HUES64 (cell line): Measurements from ENCODE around the gene LGR4.

Experiments
- H3K27ac ChIP-seq: 2 replicates; pipeline ENCODE4 v1.7.0; 2013; ENCODE audit warnings: low read depth, low read length, inconsistent platforms
- H3K27me3 ChIP-seq: 2 replicates; pipeline ENCODE4 v1.6.1; 2013; ENCODE audit warnings: mild to moderate bottlenecking, low read length; ENCODE audit not compliant: insufficient read depth
- H3K36me3 ChIP-seq: 2 replicates; pipeline ENCODE4 v1.6.1; 2013; ENCODE audit warnings: mild to moderate bottlenecking, low read length; ENCODE audit not compliant: insufficient read depth
- H3K4me1 ChIP-seq: 2 replicates; pipeline ENCODE4 v1.6.1; 2013; ENCODE audit warnings: mild to moderate bottlenecking, low read length, moderate library complexity; ENCODE audit not compliant: insufficient read depth
- H3K4me3 ChIP-seq: 2 replicates; pipeline ENCODE4 v1.5.1; 2013; ENCODE audit warnings: mild to moderate bottlenecking, low read length, moderate library complexity
- H3K9ac ChIP-seq: 2 replicates; pipeline ENCODE4 v1.6.1; 2013; ENCODE audit warnings: mild to moderate bottlenecking, low read depth, low read length
- H3K9me3 ChIP-seq: 2 replicates; pipeline ENCODE4 v1.6.1; 2013; ENCODE audit warnings: low read depth, low read length; ENCODE audit not compliant: insufficient read depth
- WGBS: fragments of 150-250, 120-280 bp; methylation state at CpG from one replicate; pipeline ENCODE4 v1.1.7; 2013; ENCODE audit warnings: missing lambda C conversion rate; 5-methylcytosine and 5-hydroxymethylcytosine counted together

The LGR4 gene

DNA sequence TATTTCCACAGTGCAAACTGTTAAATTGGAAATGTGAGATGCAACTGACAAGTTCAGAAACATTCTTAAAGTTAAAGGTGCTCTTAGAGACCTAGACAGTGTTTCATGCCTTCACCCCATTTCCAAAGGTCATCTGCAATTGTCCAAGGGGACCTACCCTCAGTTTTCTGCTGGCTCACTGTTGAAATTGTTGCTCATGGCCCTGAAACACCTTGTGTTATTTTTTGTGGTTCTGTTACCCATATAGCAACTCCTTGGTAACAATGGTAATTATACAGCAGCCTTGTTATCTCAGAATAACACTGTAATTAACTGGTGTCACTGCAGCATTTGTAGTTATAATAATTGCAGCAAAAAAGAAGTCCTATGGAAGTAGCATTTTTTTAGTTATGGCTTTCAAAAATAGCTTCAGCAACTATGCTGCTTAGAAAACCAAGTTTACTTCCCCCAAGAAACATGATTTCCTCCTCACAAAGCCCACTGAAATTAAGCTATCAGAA, 60.3 kb downstream of the LGR4 start:
- H3K36me3 ChIP-seq, result peaks cover 32% of the 10 kb centered on the region
- no peak overlapping the region for H3K27ac ChIP-seq
- no peak overlapping the region for H3K9ac ChIP-seq
- no peaks in the 10 kb centered on the region for H3K9me3 ChIP-seq
- no peak overlapping the region for H3K4me3 ChIP-seq
- H3K4me1 ChIP-seq, result peaks cover 28% of the 10 kb centered on the region
- no peaks in the 10 kb centered on the region for H3K27me3 ChIP-seq

DNA sequence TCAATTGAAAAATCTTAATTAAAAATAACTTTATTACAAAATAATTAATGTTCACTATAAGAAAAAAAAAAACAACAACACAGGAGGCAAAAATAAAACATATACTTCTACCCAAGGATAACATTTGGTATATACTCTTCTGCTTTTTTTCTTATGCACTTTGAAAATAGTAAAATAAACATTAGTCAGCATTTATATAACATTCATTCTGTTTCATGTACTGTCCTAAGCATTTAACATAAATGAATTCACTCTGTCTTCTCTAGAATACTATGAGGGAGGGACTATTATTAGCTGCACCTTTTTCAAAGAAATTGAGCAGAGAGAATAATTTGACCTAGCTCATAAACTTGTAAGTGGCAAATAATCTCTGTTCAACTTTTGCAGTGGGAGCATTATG, 61.3 kb downstream of the LGR4 start:
- Histone ChIP-seq H3K9me3 (no peaks in the 10 kb centered on the region), H3K4me1 (peaks cover 19% of the 10 kb centered on the region), H3K4me3 (no peak overlapping the region), H3K27ac (no peak overlapping the region), H3K27me3 (no peaks in the 10 kb centered on the region), H3K36me3 (peaks cover 37% of the 10 kb centered on the region), H3K9ac (no peak overlapping the region)

DNA sequence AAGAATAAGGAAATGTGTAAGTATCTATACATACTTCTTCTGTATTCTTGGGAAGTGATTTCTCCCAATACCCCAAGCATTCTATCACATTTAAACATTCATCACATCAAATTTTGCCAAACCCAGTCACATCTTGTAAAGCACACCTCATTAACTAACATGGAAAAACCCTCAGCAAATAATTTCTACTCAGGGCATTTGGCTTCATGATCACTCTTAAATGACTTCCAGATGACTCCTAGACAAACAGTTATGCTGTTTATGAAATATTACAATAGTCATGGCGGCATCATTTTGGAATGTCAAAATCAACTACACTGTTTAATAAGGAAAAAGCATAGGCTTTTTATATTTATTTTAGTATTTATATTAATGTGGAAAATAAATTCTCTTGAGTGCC, 62.3 kb downstream of the LGR4 start:
- H3K4me3 ChIP-seq, result no peak overlapping the region
- no CpG with 5 or more reads among the region's 1 CpG for WGBS
- H3K4me1 ChIP-seq, result peaks cover 9% of the 10 kb centered on the region
- no peaks in the 10 kb centered on the region for H3K9me3 ChIP-seq
- peaks cover 37% of the 10 kb centered on the region for H3K36me3 ChIP-seq
- H3K9ac ChIP-seq, result no peak overlapping the region
- no peak overlapping the region for H3K27ac ChIP-seq
- no peaks in the 10 kb centered on the region for H3K27me3 ChIP-seq

DNA sequence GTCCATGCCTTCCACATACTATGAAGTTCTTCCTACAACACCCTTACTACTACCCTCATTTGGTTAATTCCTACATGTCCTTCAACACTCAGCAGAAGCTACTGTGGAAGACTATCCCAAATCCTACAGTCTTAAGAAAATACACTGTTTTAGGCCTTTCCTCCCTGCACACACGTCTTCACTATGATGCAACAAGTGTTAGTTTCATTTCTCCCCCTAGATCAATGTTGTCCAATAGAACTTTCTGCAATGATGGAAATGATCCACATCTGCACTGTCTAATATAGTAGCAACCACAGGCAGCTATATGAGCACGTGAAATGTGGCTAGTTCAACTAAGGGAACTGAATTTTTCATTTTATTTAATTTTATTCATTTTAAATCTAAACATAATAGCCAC, 62.8 kb downstream of the LGR4 start:
- peaks cover 37% of the 10 kb centered on the region for H3K36me3 ChIP-seq
- peaks cover 9% of the 10 kb centered on the region for H3K4me1 ChIP-seq
- H3K9me3 ChIP-seq, result no peaks in the 10 kb centered on the region
- no peak overlapping the region for H3K4me3 ChIP-seq
- 90% methylated on average over 2 of the region's 2 CpGs for WGBS
- no peaks in the 10 kb centered on the region for H3K27me3 ChIP-seq
- H3K27ac ChIP-seq, result no peak overlapping the region
- no peak overlapping the region for H3K9ac ChIP-seq

DNA sequence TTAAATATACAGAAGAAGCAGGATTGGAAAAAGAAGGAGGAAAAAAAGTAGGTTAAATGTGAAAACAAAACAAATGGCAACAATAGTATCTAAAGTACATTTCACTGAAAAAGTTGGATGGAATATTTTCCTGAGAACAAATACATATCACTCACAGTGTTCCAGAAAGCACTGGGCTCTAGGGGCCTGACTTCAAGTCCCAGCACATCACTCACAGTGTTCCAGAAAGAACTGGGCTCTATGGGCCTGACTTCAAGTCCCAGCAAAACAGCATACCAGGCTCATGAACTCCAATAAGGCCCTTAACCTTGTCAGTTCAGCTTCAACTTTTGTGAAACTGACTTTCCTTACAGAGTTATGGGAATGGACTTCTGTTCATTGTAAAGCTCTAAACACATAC, 63.5 kb downstream of the LGR4 start:
- Histone ChIP-seq H3K27me3 (no peaks in the 10 kb centered on the region), H3K9me3 (no peaks in the 10 kb centered on the region), H3K36me3 (peaks cover 43% of the 10 kb centered on the region), H3K4me1 (peaks cover 10% of the 10 kb centered on the region), H3K9ac (no peak overlapping the region), H3K27ac (no peak overlapping the region), H3K4me3 (no peak overlapping the region)

DNA sequence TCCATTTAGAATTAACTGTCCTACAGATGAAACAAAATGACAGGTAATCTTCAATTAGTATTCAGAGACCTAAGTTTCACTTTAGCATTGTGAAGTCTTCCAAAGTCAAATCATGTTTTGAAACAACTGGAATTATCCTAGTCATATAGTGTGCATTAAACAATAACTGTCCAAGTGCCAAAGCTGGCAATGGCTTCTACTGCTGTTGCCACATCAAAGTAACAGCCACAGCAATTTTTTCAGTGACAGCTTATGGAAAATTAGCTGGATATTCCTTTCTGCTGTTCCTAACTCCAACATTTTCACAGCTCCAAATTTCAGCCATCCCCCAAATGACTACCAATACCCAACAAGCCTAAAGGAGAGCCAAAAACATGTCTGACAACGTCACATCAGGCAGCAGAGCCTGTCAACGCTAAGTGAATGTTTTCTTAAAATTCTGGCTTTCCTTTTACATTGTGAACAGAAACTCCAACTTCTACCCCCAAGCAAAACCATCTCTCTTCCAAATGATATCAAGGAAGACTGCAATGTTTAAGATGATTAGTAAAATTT, 64.3 kb downstream of the LGR4 start:
- WGBS, result 100% methylated on average over 2 of the region's 2 CpGs
- peaks cover 10% of the 10 kb centered on the region for H3K4me1 ChIP-seq
- no peaks in the 10 kb centered on the region for H3K9me3 ChIP-seq
- H3K27me3 ChIP-seq, result no peaks in the 10 kb centered on the region
- no peak overlapping the region for H3K4me3 ChIP-seq
- H3K27ac ChIP-seq, result no peak overlapping the region
- no peak overlapping the region for H3K9ac ChIP-seq
- peaks cover 51% of the 10 kb centered on the region for H3K36me3 ChIP-seq

DNA sequence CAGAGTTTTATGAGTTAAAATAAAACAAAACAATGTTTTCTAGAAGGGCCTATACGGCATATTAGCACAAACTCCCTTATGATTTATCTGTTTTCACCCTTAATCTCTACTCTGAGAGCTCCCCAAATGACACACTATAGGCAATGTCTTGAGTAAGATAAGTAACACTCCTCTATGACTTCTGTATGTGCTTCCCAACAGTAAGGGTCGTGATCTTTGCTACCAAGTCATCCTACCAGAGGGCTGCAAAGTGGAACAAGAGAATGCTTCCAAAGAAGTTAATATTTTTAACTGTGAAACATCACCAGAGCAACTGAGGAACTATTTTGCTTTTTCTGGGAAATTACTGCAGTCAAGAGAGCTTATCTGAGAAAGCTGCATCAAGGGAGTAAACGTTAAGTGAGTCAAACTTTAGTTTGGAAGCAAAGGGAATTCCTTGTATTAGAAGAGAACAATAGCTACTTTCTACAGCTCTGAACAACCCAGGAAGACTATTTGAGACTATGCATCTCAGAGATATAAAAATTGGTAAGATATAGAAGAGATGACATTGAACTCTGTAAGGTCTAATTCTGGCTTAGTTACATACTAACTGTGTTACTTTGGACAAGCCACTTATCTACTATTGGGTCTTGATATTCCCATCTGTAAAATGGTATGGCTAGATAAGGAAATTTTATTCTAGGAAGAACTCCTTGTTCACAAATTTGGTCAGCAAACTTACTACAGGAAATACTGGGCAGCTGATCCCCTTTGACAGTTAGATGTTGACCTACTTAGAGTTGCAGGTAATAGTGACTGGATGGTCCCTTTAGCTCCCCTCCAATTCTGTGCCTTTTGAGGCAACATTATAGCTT, 65.9 kb downstream of the LGR4 start:
- 88% methylated on average over 3 of the region's 3 CpGs for WGBS
- Histone ChIP-seq H3K4me3 (no peak overlapping the region), H3K27ac (no peak overlapping the region)

DNA sequence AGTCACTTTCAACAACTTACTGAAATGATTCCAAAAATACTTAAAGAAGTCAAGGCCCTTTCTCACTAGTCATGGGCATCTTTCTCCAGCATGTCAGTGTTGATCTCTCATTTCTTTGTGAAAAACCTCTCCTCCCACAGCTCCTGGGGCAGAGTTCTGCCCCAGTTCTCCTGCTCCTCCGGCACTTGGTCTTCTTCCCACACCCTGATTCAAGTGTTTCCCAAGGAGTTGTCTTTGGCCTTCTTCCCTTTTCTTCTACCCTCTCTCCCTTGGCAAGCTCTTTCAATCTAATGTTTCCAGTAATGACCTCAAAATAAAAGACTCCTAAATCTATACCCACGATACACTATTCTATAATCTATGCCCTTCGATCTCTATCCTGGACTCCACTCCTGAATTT, 67.5 kb downstream of the LGR4 start:
- Histone ChIP-seq H3K9ac (no peak overlapping the region), H3K4me1 (peaks cover 10% of the 10 kb centered on the region; the same call in 1 of the 2 replicates), H3K4me3 (no peak overlapping the region), H3K36me3 (peaks cover 41% of the 10 kb centered on the region), H3K9me3 (no peaks in the 10 kb centered on the region), H3K27ac (no peak overlapping the region), H3K27me3 (no peaks in the 10 kb centered on the region)
- 94% methylated on average over 3 of the region's 3 CpGs for WGBS

More for the DNA sequence above, 65.9 kb downstream of the LGR4 start:
- H3K27me3 ChIP-seq, result no peaks in the 10 kb centered on the region
- peaks cover 53% of the 10 kb centered on the region for H3K36me3 ChIP-seq
- H3K4me1 ChIP-seq, result peaks cover 10% of the 10 kb centered on the region; the same call in 1 of the 2 replicates
- no peaks in the 10 kb centered on the region for H3K9me3 ChIP-seq
- no peak overlapping the region for H3K9ac ChIP-seq

DNA sequence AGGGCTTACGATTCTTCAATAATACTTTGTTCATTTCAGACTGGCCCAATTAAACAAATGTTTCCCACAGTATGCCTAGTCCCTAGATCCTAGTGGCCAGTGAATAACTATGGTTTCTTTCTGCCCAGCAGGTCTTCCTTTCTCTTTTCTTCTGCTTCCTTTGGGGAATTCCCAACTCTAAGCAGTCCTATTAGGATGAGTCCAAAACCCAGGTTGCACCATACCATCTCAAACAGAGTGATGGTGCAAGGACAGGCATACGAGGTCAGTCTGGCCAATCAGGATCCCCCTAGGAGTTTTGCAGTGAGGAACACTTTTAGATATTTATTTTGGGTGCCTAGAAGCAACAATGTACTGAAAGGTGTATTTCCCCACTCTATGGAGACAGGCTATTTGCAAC, 68.2 kb downstream of the LGR4 start:
- Histone ChIP-seq H3K27ac (no peak overlapping the region), H3K4me3 (no peak overlapping the region), H3K36me3 (peaks cover 40% of the 10 kb centered on the region), H3K9ac (no peak overlapping the region), H3K4me1 (peaks cover 10% of the 10 kb centered on the region; the same call in 1 of the 2 replicates), H3K9me3 (no peaks in the 10 kb centered on the region), H3K27me3 (no peaks in the 10 kb centered on the region)
- 91% methylated on average over 2 of the region's 2 CpGs for WGBS

DNA sequence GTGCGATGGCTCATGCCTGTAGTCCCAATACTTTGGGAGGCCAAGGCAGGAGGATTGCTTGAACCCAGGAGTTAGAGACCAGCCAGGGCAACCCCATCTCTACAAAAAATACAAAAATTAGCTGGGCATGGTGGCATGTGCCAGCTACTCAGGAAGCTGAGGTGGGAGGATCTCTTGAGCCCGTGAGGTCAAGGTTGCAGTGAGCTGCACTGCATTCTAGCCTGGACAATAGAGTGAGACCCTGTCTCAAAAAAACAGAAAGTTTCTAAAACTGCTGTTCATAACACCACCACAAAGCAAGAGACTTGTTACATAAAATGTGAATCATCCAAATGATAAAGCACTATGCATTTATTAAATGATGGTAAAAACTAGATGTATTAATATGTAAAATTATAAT, 69.4 kb downstream of the LGR4 start:
- Histone ChIP-seq H3K4me3 (no peak overlapping the region), H3K9me3 (no peaks in the 10 kb centered on the region), H3K9ac (no peak overlapping the region), H3K4me1 (peaks cover 12% of the 10 kb centered on the region; the same call in 1 of the 2 replicates), H3K36me3 (peaks cover 34% of the 10 kb centered on the region), H3K27ac (no peak overlapping the region), H3K27me3 (no peaks in the 10 kb centered on the region)
- WGBS, result 90% methylated on average over 2 of the region's 2 CpGs

DNA sequence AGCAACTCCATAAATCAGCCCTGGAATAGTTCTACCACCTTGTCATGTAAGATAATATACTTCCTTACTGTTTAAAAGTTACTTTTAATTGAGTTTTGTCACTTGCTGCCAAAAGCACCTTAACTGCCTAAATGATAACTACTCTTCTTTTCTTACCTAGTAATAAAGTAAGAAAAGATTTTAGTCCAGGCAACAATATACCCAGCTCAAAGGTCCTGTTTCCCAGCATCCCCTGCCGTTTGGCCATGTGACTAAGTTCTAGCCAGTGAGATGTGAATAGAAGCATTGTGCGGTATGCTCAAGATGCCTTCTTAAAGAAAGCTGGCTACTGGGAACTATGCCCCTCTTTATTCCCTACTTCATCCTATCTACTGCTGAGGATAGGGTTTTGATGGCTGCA, 70.1 kb downstream of the LGR4 start:
- H3K36me3 ChIP-seq, result peaks cover 31% of the 10 kb centered on the region
- H3K9me3 ChIP-seq, result no peaks in the 10 kb centered on the region
- no peak overlapping the region for H3K9ac ChIP-seq
- H3K4me1 ChIP-seq, result peaks cover 16% of the 10 kb centered on the region; the same call in 1 of the 2 replicates
- H3K27me3 ChIP-seq, result no peaks in the 10 kb centered on the region
- no peak overlapping the region for H3K4me3 ChIP-seq
- H3K27ac ChIP-seq, result no peak overlapping the region
- 85% methylated on average over 2 of the region's 2 CpGs for WGBS
